NCI-H2107 treated with DMSO at 0.1 percent for 48 hours (cell line): ENCODE data around the gene GGCX.
"Not testable (repeated sequence)": the region's sequence is repeated elsewhere in the genome, so short reads cannot be mapped to it uniquely, and the experiment has no call there.

Experiments
- DNase-seq: peaks from one replicate; lab custom pipeline; 2025; ENCODE audit not compliant: unreplicated experiment; lab: John Stamatoyannopoulos, UW

Gene GGCX

GRCh38 chr2:85594715-85595300 lies 33.5 kb upstream of the GGCX start:
- DNase-seq: no peak

GRCh38 chr2:85593023-85593422 lies 31.7 kb upstream of the GGCX start:
- no peak for DNase-seq

- DNase-seq: not testable (repeated sequence)
Observed at GRCh38 chr2:85592299-85592698, 31.0 kb upstream of the GGCX start.

- DNase-seq: no peak
Observed at GRCh38 chr2:85591563-85591962, 30.3 kb upstream of the GGCX start.

- DNase-seq: no peak
Observed at GRCh38 chr2:85590950-85591349, 29.7 kb upstream of the GGCX start.

- DNase-seq: no peak
Observed at GRCh38 chr2:85589982-85590791, 28.9 kb upstream of the GGCX start.

GRCh38 chr2:85589181-85589580 lies 27.9 kb upstream of the GGCX start:
- no peak for DNase-seq

GRCh38 chr2:85588645-85589044 lies 27.4 kb upstream of the GGCX start:
- DNase-seq: no peak

- DNase-seq: no peak
Observed at GRCh38 chr2:85588236-85588635, 26.9 kb upstream of the GGCX start.

GRCh38 chr2:85585781-85586105 lies 24.4 kb upstream of the GGCX start:
- DNase-seq: no peak

GRCh38 chr2:85584857-85585780 lies 23.8 kb upstream of the GGCX start:
- DNase-seq: no peak

GRCh38 chr2:85584354-85584856 lies 23.1 kb upstream of the GGCX start, which contains the start of gene VAMP5:
Gene VAMP5, plus strand, starts transcription at chr2:85584431. Its CDS starts 60 bp downstream, at chr2:85584491.
- no peak for DNase-seq

GRCh38 chr2:85583667-85584353 lies 22.5 kb upstream of the GGCX start:
- DNase-seq: no peak

GRCh38 chr2:85582492-85582891 lies 21.2 kb upstream of the GGCX start:
- DNase-seq: no peak

GRCh38 chr2:85580206-85580605 lies 18.9 kb upstream of the GGCX start:
- DNase-seq: no peak

- DNase-seq: no peak
Observed at GRCh38 chr2:85579266-85579935, 18.1 kb upstream of the GGCX start.

GRCh38 chr2:85578243-85579180 lies 17.2 kb upstream of the GGCX start:
- DNase-seq: no peak

GRCh38 chr2:85577386-85578242 lies 16.3 kb upstream of the GGCX start, which contains the start of gene VAMP8:
Gene VAMP8, plus strand, starts transcription at chr2:85577586. Its CDS starts 61 bp downstream, at chr2:85577647.
- no peak for DNase-seq
